Omental fat pad (tissue), 4 donors: ENCODE results near the gene SKIL. TPM values are rescaled to one million over a fixed set of nuclear protein-coding genes. Genes with fewer than 3 reads are reported as not detected.

ENCODE experiments used
- ATAC-seq: fragments of 150-250 bp; one replicate; pipeline ENCODE4 v1.9.1; 2016; ENCODE audit warnings: mild to moderate bottlenecking, moderate library complexity; ENCODE audit not compliant: low FRiP score
- DNase-seq: peaks from one replicate; pipeline ENCODE4 v3.0.0-alpha.2; 2019; ENCODE audit warnings: low spot score
- total RNA-seq, 4 donors: library from RNA; depleted of rRNA; stranded (reverse); fragments of >200 nt; gene quantifications; one replicate each; pipeline ENCODE4 v1.1.0, GENCODE V29; 2016
- TF ChIP-seq, protein P1 (sequence below), 3 donors: fragments of 450-650 bp; IDR thresholded peaks; one replicate each; pipeline ENCODE4 v1.5.1; 2016 to 2017; ENCODE audit warnings: antibody characterized with exemption in 3 of 3, mild to moderate bottlenecking in 3 of 3, moderate library complexity in 2 of 3

The SKIL gene
- total RNA-seq, 4 donors from 2014 or later, result 38.9 to 79.1 (median 54.9) TPM

GRCh38 chr3:170353485-170353884 lies 4.0 kb upstream of the SKIL start:
- DNase-seq (no peak), ATAC-seq (no peak)
- TF ChIP-seq, protein P1, sequence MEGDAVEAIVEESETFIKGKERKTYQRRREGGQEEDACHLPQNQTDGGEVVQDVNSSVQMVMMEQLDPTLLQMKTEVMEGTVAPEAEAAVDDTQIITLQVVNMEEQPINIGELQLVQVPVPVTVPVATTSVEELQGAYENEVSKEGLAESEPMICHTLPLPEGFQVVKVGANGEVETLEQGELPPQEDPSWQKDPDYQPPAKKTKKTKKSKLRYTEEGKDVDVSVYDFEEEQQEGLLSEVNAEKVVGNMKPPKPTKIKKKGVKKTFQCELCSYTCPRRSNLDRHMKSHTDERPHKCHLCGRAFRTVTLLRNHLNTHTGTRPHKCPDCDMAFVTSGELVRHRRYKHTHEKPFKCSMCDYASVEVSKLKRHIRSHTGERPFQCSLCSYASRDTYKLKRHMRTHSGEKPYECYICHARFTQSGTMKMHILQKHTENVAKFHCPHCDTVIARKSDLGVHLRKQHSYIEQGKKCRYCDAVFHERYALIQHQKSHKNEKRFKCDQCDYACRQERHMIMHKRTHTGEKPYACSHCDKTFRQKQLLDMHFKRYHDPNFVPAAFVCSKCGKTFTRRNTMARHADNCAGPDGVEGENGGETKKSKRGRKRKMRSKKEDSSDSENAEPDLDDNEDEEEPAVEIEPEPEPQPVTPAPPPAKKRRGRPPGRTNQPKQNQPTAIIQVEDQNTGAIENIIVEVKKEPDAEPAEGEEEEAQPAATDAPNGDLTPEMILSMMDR (IDR thresholded peaks at IDR 0.05), result no peak

DNA sequence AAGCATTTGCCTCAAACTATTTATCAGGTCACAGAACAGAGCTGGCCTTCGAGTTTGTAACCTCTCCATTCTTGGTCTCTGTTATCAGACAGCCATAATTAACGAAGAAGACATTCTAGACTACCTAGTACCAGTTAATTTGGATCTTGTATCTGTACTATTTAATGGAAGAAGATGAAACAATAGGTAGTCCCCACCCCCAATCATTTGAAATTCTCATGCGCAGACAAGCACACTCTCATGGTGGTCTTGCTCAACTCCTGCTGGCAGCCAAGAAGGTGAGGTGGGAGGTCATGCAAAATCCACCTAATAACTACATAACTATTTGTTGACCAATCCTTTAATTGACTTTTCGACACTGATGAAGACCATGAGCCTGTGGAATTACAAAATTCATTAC lies 2.8 kb upstream of the SKIL start:
- TF ChIP-seq, protein P1 (IDR thresholded peaks at IDR 0.05), result no peak
- DNase-seq, result no peak
- ATAC-seq, result no peak

DNA sequence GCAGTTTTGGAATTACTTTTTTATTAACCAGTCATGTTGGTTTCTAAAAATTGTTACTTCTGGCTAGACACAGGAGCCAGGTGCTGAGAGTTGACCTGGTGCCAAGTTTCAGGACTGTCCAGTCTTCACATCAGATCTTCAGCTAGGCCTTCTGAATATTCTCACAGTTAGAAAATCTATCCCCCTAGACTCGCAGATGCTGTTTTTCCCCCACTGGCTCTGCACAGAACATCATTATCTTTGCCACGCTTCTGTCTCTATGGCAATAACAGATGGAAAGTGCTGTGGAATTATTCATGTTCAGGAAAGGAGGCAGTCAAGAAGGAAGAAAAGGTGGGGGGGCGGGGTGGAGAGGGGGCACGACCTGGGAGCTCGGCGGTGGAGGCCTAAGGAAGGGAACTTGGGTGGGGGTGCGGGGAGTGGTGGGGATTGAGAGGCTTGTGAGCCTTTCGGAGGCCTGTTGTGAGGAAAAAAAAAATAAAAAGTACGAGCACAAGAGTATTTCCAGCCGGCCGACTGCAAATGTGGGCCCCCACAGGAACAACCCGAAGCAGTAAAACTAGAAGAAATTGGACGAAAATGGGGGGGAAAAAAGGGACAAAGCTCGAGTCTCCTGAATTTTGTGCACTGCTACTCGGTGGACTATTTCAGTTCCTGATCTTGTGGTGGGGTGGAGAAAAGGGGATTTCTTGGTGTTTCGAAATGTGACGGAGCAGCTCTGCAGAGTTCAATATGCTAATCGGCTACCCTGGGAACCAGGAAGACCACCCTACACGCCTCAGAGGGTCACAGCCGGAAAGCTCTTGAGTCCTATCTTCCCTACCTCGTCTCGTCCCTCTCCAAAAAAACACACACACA lies 1.5 kb upstream of the SKIL start:
- TF ChIP-seq, protein P1 (IDR thresholded peaks at IDR 0.05), result no peak
- ATAC-seq (no peak), DNase-seq (no peak)

DNA sequence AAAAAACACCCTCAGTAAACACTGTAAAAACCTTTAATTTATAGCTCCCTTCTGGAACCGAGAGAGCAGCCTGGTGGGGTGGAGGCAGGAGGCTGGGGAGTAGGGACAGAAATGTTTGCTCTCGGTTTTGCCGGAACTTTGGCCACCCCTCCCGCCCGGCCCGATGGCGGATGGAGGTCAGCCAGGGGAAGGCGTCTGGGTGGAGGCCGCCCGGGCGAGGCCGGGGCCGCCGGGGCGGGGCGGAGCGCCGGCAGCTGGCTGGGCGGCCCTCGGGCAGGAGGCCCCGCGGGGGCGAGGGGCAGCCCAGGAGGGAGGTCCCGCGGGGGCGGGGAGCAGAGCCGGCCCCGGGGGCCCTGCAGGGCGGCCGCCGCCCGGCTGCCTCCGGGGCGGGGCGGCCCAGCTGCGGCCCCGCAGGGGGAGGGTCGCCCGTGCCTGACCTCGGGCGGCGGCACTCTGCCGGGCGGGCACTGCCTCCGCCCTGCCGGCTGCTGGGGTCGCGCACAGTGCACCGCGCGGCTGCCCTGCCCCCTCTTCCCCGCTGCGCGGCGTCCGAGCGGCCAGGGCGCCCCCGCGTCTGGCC lies 829 bp upstream of the SKIL start:
- peak; percentile 79 for ATAC-seq
- DNase-seq, result peak; percentile 51
- TF ChIP-seq, protein P1 (IDR thresholded peaks at IDR 0.05), result no peak

GRCh38 chr3:170358042-170359010 lies 811 bp downstream of the SKIL start:
- ATAC-seq (peak; percentile 52), DNase-seq (peak; percentile 82)
- TF ChIP-seq, protein P1 (IDR thresholded peaks at IDR 0.05), result no peak

DNA sequence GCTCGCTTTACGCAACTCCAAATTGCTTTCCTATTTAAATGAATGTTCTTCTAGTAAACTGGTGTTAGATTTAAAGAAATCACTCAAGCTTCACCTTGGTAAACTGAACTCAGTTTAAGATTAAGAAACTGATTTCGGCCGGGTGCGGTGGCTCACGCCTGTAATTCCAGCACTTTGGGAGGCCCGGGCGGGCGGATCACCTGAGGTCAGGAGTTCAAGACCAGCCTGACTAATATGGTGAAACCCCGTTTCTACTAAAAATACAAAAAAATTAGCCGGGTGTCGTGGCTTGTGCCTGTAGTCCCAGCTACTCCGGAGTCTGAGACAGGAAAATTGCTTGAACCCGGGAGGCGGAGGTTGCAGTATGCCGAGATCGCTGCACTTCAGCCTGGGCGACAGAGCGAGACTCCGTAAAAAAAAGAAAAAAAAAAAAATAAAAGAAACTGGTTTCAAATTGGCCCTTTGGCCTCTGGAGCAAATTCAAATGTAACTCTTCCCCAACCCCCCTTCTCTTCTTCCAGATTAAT lies 1.7 kb downstream of the SKIL start:
- TF ChIP-seq, protein P1 (IDR thresholded peaks at IDR 0.05), result no peak
- no peak for ATAC-seq
- no peak for DNase-seq
